NCI-H2171 (cell line): ENCODE results near the gene PHF2.
A peak's percentile ranks its signal among the peaks of the same experiment; 100 is the strongest.

Experiments used
- DNase-seq: peaks from one replicate; lab custom pipeline; 2025; lab: John Stamatoyannopoulos, UW

The PHF2 gene

GRCh38 chr9:93568169-93568568, 8.2 kb upstream of the PHF2 start:
- DNase-seq = no peak

DNA sequence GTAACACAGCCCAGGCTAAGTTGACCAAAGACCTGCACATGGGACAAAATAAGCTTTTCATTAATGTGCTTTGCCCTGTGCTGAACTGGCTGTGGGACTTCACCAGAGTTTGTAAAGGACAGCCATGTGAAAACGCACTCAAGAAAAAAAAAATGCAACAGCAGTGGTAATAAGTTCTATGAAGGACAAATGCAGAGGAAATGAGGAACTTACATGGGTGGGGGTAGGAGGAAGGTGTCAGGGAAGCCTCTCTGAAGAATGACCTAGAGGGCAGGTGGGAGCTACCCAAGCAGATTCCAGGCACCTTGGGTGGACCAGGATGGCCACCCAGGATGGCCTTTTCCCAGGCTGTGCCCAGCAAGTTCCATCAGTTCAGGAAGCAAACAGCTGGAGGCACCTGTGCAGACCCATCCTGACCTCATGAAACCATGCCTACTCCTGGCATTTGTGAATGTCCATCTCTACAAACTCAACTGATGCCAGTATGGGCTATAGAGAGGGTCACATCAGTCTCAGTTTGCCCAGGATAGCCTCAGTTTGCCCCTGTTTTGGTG, 6.7 kb upstream of the PHF2 start:
- no peak for DNase-seq

DNA sequence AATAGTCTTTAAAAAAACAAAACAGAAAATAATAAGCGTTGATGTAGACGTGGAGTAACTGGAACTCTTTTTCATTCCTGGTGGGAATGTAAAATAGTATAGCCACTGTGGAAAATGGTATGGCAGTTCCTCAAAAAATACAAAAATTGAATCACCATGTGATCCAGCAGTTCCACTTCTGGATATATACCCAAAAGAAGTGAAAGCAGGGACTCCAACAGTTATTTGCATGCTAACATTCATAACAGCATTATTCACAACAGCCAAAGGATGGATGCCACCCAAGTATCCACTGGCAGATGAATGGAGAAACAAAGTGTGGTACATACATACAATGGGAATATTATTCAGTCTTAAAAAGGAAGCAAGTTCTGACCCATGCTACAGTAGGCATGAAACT, 4.2 kb upstream of the PHF2 start:
- no peak for DNase-seq

DNA sequence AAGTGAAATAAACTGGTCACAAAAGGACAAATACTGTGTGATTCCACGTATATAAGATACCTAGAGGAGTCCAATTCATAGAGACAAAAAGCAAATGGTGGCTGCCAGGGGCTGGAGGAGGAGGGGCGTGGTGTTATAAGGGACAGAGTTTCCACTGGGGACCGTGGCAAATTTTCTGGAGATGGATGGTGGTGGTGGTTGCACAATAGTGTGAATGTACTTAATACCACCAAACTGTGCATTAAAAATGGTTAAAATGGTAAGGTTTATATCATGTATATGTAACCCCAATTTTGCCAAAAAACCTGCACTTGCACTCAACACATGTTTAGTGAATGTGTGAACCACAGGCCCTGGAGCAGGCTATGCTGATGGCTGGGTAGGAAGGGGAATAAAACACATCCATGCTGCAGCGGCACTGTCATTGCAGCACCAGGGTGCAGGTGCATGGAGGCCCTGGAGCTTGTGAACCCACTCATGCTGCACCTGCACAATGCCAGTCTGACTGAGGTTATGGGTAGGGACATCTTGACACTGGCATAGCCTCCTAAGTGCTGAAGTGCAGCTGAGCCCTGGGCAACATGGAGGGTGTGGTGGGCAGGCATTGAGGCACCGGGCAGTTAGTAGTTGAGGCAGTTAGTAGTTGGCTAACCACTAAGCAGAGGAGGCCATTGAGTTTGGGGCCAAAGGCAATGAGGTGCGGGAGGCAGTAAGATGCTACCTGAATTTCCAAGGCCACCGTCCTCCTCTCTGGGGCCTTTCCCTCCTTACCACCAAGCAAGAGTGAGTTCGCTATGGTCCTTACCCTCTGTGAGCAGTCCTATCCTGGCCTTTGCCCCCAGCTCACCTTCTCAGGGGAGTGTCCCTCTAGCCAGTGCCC, 3.5 kb upstream of the PHF2 start:
- no peak for DNase-seq

DNA sequence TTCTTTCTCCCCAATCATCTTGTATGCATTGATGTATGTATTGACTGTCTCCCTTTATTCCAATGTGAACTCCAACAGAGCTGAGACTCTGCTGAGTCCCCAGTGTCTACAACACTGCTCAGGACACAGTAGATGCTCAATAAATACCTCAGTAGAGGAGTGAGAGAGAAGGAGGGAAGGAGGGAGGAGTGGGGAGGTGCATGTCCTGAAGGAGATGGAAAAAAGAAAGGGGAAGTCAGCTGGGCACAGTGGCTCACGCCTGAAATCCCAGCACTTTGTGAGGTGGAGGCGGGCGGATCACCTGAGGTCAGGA, 2.9 kb upstream of the PHF2 start:
- DNase-seq = no peak

- no peak for DNase-seq
Measured at GRCh38 chr9:93574091-93574899, 2.1 kb upstream of the PHF2 start.

- no peak for DNase-seq
Measured at GRCh38 chr9:93574900-93575795, 1.2 kb upstream of the PHF2 start.

- DNase-seq = peak; percentile 15
Measured at GRCh38 chr9:93575796-93576257, 557 bp upstream of the PHF2 start.

GRCh38 chr9:93577078-93577974, 942 bp downstream of the PHF2 start:
- DNase-seq = no peak

GRCh38 chr9:93577975-93578682, 1.7 kb downstream of the PHF2 start:
- DNase-seq = no peak

DNA sequence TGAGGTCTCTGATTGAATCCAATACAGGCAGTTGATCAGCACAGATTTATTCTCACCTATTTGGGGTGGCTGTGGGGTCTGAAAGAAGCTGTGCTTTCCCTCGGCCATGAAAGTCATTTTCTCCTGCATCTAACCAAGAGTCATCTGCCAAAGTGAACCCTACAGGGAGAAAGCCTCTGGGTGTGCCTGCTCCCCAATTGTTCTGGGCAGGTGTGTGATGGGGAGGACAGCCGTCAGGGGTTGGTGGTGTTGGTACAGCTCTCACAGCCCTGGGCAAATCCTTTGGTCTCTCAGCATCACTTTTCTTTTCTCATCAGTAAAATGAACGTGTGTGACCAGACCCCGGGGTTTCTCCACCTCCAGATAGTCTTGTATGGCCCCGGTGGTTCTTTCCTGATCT, 2.5 kb downstream of the PHF2 start:
- DNase-seq = no peak

- DNase-seq = no peak
Measured at GRCh38 chr9:93579711-93580516, 3.5 kb downstream of the PHF2 start.

DNA sequence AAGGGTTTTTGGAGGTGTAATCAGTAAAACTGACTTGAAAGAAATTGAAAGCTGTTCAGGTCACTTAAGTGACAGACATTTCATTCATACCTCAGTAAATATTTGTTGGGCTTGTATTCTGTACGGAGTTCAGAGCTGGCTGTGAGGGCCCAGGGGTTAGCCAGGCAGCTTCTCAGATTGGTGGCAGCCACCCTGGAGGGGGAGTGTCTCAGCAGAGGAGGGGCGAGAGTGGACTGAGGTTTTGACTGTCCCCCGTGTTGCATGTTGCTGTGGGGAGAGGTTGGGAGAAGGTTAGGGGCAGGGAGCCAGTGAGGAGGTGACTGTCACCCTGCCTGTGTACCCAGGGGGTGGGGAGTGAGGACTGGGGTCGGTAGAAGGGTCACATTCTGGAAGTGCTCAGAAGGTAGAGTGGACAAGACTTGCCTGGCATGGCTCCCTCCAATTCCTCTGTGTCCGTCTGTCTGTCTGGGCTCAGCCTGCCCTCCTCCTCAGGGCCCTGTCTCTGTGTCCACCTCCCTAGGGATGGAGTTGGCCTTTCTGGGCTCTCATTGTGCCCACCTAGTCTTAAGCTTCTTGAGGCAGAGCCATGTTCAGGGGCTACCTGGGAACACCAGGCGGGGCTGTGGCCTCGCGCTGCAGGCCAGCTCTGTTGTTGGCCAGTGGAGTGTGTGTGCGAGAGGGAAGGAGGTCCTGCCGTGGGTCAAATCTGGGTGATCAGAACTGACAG, 4.4 kb downstream of the PHF2 start:
- DNase-seq = no peak

DNA sequence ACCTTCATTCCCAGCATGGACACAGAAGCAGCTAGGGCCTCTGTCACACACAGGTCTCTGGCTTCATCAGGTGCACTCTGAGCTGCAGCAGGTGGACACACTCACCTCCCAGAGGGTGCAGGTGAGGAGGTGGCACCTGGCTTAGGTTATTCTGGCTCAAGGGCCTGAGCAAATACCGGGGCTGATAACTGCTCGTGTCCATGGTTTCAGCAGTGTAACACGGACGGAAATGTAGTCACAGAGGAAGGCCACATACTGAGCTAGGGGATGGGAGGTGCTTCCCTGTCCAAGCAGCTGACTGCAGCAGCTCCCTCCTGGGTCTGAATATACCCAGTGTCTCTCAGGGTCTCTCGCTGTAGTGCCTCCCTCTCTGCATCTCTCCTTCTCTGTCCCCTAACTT, 5.7 kb downstream of the PHF2 start:
- no peak for DNase-seq

GRCh38 chr9:93582550-93582949, 6.2 kb downstream of the PHF2 start:
- no peak for DNase-seq

DNA sequence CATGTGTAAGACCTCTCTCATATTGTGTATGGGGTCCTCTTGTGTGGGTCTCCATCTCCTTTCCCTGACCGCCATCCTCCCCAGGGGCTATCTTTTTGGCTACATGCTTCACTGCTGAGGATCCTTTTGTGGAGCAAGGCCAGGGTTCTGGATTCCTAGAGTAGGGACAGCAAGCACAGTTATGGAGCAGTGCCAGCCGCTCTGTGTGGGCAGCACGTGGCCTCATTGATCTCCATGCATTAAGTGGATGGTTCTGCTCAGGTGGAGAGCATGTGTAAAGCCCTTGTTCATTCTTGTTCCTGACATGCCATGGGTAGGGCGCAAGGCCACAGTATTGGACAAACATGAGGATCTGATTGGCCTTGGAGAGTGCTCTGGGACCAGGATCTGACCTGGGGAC, 8.9 kb downstream of the PHF2 start:
- DNase-seq = no peak

- no peak for DNase-seq
Measured at GRCh38 chr9:93585695-93586094, 9.3 kb downstream of the PHF2 start.

GRCh38 chr9:93586290-93587057, 10.1 kb downstream of the PHF2 start:
- DNase-seq = no peak
